ENCODE results near the gene RALGAPA2. TPM values are rescaled to one million over a fixed set of nuclear protein-coding genes. Genes with fewer than 3 reads are reported as not detected.

The RALGAPA2 gene
- total and polyA plus RNA-seq, 2 of the 13 experiments (the other 11 are each of a cell fraction or from before 2014, with no cell fraction given): 13.8 to 17.7 TPM

GRCh38 chr20:20343932-20344331, 368.5 kb downstream of the RALGAPA2 start (continued):
- TF ChIP-seq, protein P1, sequence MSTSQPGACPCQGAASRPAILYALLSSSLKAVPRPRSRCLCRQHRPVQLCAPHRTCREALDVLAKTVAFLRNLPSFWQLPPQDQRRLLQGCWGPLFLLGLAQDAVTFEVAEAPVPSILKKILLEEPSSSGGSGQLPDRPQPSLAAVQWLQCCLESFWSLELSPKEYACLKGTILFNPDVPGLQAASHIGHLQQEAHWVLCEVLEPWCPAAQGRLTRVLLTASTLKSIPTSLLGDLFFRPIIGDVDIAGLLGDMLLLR (CRISPR knock-in tag; IDR thresholded peaks at IDR 0.05): no peak
- no peak for TF ChIP-seq ZNF703 (CRISPR knock-in tag; IDR thresholded peaks at IDR 0.05; ENCODE audit: borderline replicate concordance)
- TF ChIP-seq KDM5A (IDR thresholded peaks at IDR 0.05; ENCODE audit: borderline replicate concordance, low read length): no peak
- TF ChIP-seq ELF1 (CRISPR knock-in tag; IDR thresholded peaks at IDR 0.05): no peak
- no peak for TF ChIP-seq ZNF121 (CRISPR knock-in tag; IDR thresholded peaks at IDR 0.05)
- no peak for TF ChIP-seq ZFP1 (CRISPR knock-in tag; IDR thresholded peaks at IDR 0.05)
- TF ChIP-seq, protein P2, sequence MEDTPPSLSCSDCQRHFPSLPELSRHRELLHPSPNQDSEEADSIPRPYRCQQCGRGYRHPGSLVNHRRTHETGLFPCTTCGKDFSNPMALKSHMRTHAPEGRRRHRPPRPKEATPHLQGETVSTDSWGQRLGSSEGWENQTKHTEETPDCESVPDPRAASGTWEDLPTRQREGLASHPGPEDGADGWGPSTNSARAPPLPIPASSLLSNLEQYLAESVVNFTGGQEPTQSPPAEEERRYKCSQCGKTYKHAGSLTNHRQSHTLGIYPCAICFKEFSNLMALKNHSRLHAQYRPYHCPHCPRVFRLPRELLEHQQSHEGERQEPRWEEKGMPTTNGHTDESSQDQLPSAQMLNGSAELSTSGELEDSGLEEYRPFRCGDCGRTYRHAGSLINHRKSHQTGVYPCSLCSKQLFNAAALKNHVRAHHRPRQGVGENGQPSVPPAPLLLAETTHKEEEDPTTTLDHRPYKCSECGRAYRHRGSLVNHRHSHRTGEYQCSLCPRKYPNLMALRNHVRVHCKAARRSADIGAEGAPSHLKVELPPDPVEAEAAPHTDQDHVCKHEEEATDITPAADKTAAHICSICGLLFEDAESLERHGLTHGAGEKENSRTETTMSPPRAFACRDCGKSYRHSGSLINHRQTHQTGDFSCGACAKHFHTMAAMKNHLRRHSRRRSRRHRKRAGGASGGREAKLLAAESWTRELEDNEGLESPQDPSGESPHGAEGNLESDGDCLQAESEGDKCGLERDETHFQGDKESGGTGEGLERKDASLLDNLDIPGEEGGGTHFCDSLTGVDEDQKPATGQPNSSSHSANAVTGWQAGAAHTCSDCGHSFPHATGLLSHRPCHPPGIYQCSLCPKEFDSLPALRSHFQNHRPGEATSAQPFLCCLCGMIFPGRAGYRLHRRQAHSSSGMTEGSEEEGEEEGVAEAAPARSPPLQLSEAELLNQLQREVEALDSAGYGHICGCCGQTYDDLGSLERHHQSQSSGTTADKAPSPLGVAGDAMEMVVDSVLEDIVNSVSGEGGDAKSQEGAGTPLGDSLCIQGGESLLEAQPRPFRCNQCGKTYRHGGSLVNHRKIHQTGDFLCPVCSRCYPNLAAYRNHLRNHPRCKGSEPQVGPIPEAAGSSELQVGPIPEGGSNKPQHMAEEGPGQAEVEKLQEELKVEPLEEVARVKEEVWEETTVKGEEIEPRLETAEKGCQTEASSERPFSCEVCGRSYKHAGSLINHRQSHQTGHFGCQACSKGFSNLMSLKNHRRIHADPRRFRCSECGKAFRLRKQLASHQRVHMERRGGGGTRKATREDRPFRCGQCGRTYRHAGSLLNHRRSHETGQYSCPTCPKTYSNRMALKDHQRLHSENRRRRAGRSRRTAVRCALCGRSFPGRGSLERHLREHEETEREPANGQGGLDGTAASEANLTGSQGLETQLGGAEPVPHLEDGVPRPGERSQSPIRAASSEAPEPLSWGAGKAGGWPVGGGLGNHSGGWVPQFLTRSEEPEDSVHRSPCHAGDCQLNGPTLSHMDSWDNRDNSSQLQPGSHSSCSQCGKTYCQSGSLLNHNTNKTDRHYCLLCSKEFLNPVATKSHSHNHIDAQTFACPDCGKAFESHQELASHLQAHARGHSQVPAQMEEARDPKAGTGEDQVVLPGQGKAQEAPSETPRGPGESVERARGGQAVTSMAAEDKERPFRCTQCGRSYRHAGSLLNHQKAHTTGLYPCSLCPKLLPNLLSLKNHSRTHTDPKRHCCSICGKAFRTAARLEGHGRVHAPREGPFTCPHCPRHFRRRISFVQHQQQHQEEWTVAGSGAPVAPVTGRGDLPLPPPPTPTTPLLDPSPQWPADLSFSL (CRISPR knock-in tag; IDR thresholded peaks at IDR 0.05): no peak

Small RNA genes lying within 50 kb of the gene (small RNA-seq; reads per million reads assigned to genes)
- gene EIF4E2P1 (ENCODE audit: insufficient read depth in 2 of 3, insufficient read length in 3 of 3, low read depth in 2 of 3, low replicate concordance in 1 of 3): 0 reads per million in 3 experiments
- 0 reads per million in 3 experiments for gene RN7SL607P (ENCODE audit: insufficient read depth in 2 of 3, insufficient read length in 3 of 3, low read depth in 2 of 3, low replicate concordance in 1 of 3)

All from HepG2 (cell line).